Panc1 (cell line): ENCODE results near the gene EPHA8.

Experiments used
- TCF7L2 ChIP-seq: IDR thresholded peaks from 2 replicates; pipeline ENCODE4 v1.6.1; 2011; ENCODE audit warnings: mild to moderate bottlenecking, low read depth, low read length, inconsistent platforms
- TF ChIP-seq, protein P1 (sequence below): fragments of 450-650 bp; IDR thresholded peaks from 2 replicates; pipeline ENCODE4 v1.5.1; 2017; ENCODE audit warnings: mild to moderate bottlenecking
- TF ChIP-seq, protein P2 (sequence below), 2 experiments: IDR thresholded peaks; 2 replicates each; pipeline ENCODE4 v1.6.1; 2011 to 2012; ENCODE audit warnings: low read depth in 2 of 2, control low read depth in 1 of 2, low read length in 1 of 2, mild to moderate bottlenecking in 1 of 2, moderate library complexity in 1 of 2; ENCODE audit not compliant: insufficient read depth in 1 of 2

DNA sequence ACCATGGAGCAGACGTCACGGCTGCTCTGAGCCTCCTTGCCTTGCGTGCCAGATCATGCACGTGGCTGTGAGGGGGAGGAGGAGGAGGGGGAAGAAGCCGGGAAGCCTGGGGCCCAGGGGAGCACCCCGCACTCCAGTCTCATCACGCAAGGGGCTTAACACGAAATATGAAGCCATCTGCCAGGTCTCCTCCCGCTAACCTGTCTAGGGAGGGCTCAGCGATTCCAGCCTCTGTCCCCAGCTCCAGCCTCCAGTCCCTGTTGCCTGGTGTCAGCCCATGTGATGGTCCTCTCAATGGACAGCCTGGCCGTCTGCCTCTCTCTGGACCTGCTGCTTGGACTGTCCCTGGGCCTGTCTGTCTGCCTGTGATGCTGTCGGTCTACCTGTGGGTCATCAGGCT lies 50.7 kb downstream of the EPHA8 start:
- TF ChIP-seq, protein P1, sequence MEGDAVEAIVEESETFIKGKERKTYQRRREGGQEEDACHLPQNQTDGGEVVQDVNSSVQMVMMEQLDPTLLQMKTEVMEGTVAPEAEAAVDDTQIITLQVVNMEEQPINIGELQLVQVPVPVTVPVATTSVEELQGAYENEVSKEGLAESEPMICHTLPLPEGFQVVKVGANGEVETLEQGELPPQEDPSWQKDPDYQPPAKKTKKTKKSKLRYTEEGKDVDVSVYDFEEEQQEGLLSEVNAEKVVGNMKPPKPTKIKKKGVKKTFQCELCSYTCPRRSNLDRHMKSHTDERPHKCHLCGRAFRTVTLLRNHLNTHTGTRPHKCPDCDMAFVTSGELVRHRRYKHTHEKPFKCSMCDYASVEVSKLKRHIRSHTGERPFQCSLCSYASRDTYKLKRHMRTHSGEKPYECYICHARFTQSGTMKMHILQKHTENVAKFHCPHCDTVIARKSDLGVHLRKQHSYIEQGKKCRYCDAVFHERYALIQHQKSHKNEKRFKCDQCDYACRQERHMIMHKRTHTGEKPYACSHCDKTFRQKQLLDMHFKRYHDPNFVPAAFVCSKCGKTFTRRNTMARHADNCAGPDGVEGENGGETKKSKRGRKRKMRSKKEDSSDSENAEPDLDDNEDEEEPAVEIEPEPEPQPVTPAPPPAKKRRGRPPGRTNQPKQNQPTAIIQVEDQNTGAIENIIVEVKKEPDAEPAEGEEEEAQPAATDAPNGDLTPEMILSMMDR: no peak
- TF ChIP-seq, protein P2, sequence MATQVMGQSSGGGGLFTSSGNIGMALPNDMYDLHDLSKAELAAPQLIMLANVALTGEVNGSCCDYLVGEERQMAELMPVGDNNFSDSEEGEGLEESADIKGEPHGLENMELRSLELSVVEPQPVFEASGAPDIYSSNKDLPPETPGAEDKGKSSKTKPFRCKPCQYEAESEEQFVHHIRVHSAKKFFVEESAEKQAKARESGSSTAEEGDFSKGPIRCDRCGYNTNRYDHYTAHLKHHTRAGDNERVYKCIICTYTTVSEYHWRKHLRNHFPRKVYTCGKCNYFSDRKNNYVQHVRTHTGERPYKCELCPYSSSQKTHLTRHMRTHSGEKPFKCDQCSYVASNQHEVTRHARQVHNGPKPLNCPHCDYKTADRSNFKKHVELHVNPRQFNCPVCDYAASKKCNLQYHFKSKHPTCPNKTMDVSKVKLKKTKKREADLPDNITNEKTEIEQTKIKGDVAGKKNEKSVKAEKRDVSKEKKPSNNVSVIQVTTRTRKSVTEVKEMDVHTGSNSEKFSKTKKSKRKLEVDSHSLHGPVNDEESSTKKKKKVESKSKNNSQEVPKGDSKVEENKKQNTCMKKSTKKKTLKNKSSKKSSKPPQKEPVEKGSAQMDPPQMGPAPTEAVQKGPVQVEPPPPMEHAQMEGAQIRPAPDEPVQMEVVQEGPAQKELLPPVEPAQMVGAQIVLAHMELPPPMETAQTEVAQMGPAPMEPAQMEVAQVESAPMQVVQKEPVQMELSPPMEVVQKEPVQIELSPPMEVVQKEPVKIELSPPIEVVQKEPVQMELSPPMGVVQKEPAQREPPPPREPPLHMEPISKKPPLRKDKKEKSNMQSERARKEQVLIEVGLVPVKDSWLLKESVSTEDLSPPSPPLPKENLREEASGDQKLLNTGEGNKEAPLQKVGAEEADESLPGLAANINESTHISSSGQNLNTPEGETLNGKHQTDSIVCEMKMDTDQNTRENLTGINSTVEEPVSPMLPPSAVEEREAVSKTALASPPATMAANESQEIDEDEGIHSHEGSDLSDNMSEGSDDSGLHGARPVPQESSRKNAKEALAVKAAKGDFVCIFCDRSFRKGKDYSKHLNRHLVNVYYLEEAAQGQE (IDR thresholded peaks at IDR 0.05; ENCODE audit: insufficient read depth in 1 of 2, low read depth in 2 of 2, low read length in 1 of 2): no peak
- TF ChIP-seq TCF7L2: no peak
